CD4-positive, alpha-beta memory T cell (primary cell): ENCODE measurements around the gene SSR4. TPM values are rescaled to one million over a fixed set of nuclear protein-coding genes. Genes with fewer than 3 reads are reported as not detected.

Source experiments
- CTCF ChIA-PET: fragments of 350-600 bp; sonication (Branson Sonifier 250); formaldehyde crosslinking; loops from one replicate; lab custom pipeline; 2021; ENCODE audit warnings: inconsistent platforms; ENCODE audit not compliant: partially characterized antibody; lab: Charles Lee
- POLR2A ChIA-PET: fragments of 350-600 bp; sonication (Branson Sonifier 250); formaldehyde crosslinking; loops from one replicate; lab custom pipeline; 2021; ENCODE audit not compliant: partially characterized antibody; lab: Charles Lee
- DNase-seq, 5 donors: peaks; one replicate each; pipeline versions ENCODE4 v3.0.0 to v3.0.0-alpha.2; 2020 to 2022; ENCODE audit warnings: mixed read lengths in 1 of 5
- H3K27ac ChIP-seq: one replicate; pipeline ENCODE4 v1.7.0; 2013; ENCODE audit warnings: low read depth, low read length
- H3K27me3 ChIP-seq: 2 replicates; pipeline ENCODE4 v1.7.0; 2013; ENCODE audit warnings: mild to moderate bottlenecking, low read length, moderate library complexity; ENCODE audit not compliant: insufficient read depth
- H3K36me3 ChIP-seq: 2 replicates; pipeline ENCODE4 v1.7.0; 2013; ENCODE audit warnings: mild to moderate bottlenecking, low read length, moderate library complexity; ENCODE audit not compliant: insufficient read depth
- H3K4me1 ChIP-seq: 2 replicates; pipeline ENCODE4 v1.7.0; 2013; ENCODE audit warnings: mild to moderate bottlenecking, low read length, moderate library complexity; ENCODE audit not compliant: insufficient read depth
- H3K4me3 ChIP-seq, 2 donors: one replicate each; pipeline ENCODE4 v1.7.0; 2013; ENCODE audit warnings: low read length in 2 of 2, mild to moderate bottlenecking in 1 of 2
- H3K9me3 ChIP-seq, 2 donors: one replicate each; pipeline ENCODE4 v1.7.0; 2013; ENCODE audit warnings: low read length in 2 of 2, control low read depth in 1 of 2; ENCODE audit not compliant: control insufficient read depth in 1 of 2
- H3K27ac Mint-ChIP-seq, 7 donors: one replicate each; pipeline ENCODE4 v1.8.0; 2020 to 2021; ENCODE audit warnings: mixed read lengths in 7 of 7, mild to moderate bottlenecking in 6 of 7, inconsistent platforms in 3 of 7, moderate library complexity in 3 of 7
- H3K27me3 Mint-ChIP-seq, 2 donors: one replicate each; pipeline ENCODE4 v1.8.0; 2020 to 2021; ENCODE audit warnings: mixed read lengths in 2 of 2
- H3K36me3 Mint-ChIP-seq, 2 donors: one replicate each; pipeline ENCODE4 v1.8.0; 2020 to 2021; ENCODE audit warnings: mixed read lengths in 2 of 2, inconsistent platforms in 1 of 2, mild to moderate bottlenecking in 1 of 2
- H3K4me1 Mint-ChIP-seq, 4 donors: one replicate each; pipeline ENCODE4 v1.8.0; 2020 to 2021; ENCODE audit warnings: mixed read lengths in 4 of 4, mild to moderate bottlenecking in 1 of 4
- H3K4me3 Mint-ChIP-seq, 8 donors: one replicate each; pipeline ENCODE4 v1.8.0; 2020 to 2021; ENCODE audit warnings: mixed read lengths in 8 of 8, mild to moderate bottlenecking in 7 of 8, moderate library complexity in 6 of 8, inconsistent platforms in 3 of 8
- H3K9me3 Mint-ChIP-seq, 8 donors: one replicate each; pipeline ENCODE4 v1.8.0; 2020 to 2021; ENCODE audit warnings: mixed read lengths in 8 of 8, mild to moderate bottlenecking in 5 of 8, inconsistent platforms in 3 of 8, moderate library complexity in 1 of 8
- intact Hi-C: fragments of 100-400 bp; cut with micrococcal nuclease; formaldehyde crosslinking; loops from one replicate; pipeline ENCODE4 v1.15.1; 2023
- polyA plus RNA-seq, 2 donors: library from polyadenylated mRNA; unstranded; fragments of 300-500 nt; fragmentation: Illumina TruSeq; gene quantifications; one replicate each; pipeline ENCODE4 v1.2.3, GENCODE V29; 2021
- total RNA-seq, 2 experiments: library from RNA; stranded (reverse); gene quantifications; one replicate each; pipeline ENCODE4 v1.2.3, GENCODE V29; 2021

Gene SSR4
- total and polyA plus RNA-seq, 4 experiments from 2014 or later, result 216 to 618 (median 350) TPM

DNA sequence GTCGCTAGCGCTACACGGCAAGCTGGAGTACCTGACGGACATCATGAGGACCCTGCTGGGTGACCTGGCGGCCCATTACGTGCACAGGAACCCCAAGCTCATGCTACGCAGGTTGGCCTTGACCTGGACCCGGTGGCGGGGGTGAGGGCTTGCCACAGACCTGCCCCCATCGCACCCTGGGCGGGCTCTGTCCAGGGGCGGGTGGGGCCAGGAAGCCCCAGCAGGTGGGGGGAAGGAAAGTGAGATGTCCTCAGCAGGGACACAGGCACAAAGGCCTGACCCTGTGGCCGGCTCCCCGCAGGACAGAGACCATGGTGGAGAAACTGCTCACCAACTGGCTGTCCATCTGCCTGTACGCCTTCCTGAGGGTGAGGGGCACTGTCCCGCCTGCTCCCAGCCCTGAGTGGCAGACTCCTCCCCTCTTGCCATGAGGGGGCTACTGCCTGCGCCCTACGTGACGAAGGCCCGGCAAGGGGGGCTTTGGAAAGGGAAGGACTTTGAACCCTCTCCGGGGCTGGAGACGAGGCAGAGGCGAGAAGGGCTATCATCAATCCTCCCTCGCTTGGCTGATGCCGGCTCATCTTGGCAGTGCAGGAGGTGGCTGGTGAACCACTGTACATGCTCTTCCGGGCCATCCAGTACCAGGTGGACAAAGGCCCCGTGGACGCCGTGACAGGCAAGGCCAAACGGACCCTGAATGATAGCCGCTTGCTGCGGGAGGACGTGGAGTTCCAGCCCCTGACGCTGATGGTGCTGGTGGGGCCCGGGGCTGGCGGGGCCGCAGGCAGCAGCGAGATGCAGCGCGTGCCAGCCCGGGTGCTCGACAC is 19.0 kb upstream of the SSR4 start:
- Mint-ChIP-seq H3K9me3 (no peaks in the 10 kb centered on the region), H3K27ac (no peak overlapping the region), H3K27me3 (peaks cover 3 to 6% of the 10 kb centered on the region in 2 donors), H3K36me3 (no peaks in the 10 kb centered on the region), H3K4me3 (no peak overlapping the region), H3K4me1 (peaks cover 0 to 7% (median 4%) of the 10 kb centered on the region in 4 donors)
- Histone ChIP-seq H3K27me3 (no peaks in the 10 kb centered on the region), H3K9me3 (no peaks in the 10 kb centered on the region), H3K27ac (no peak overlapping the region), H3K36me3 (no peaks in the 10 kb centered on the region), H3K4me3 (no peak overlapping the region), H3K4me1 (no peaks in the 10 kb centered on the region)
- intact Hi-C loops, result no loop called here
- DNase-seq, result no peak
- ChIA-PET CTCF (no interaction called here), POLR2A (no interaction called here)

DNA sequence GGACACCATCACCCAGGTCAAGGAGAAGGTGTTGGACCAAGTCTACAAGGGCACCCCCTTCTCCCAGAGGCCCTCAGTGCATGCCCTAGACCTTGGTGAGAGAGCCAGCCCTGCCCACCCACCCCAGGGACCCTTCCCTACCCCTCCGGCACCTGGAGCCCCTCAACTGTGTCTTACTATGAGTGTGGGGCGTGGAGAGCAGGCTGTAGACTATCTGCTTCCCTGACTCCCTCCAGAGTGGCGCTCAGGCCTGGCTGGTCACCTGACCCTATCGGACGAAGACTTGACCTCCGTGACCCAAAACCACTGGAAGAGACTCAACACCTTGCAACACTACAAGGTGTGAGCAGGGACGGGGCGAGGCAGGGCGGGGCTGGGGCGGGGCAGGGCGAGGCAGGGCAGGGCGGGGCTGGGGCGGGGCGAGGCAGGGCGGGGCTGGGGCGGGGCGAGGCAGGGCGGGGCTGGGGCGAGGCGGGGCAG is 18.3 kb upstream of the SSR4 start:
- H3K4me1 Mint-ChIP-seq, result peaks cover 0 to 7% (median 4%) of the 10 kb centered on the region in 4 donors
- CTCF ChIA-PET, result no interaction called here

DNA sequence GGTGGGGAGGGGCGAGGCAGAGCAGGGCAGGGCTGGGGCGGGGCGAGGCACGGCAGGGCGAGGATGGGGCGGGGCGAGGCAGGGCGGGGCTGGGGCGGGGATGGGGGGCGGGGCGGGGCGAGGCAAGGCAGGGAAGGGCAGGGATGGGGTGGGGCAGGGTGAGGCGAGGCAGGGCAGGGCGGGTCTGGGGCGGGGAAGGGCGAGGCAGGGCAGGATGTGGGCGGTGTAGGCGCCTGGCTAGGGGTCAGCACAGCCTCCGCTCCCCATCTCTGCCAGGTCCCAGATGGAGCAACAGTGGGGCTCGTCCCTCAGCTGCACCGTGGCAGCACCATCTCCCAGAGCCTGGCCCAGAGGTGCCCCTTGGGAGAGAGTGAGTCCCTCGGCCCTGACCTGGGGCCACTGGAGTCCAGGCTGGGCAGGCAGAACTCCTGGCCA is 17.8 kb upstream of the SSR4 start:
- Histone ChIP-seq H3K27ac (no peak overlapping the region), H3K9me3 (no peaks in the 10 kb centered on the region), H3K36me3 (no peaks in the 10 kb centered on the region), H3K27me3 (no peaks in the 10 kb centered on the region), H3K4me1 (no peaks in the 10 kb centered on the region), H3K4me3 (no peak overlapping the region)
- CTCF ChIA-PET, result no interaction called here
- intact Hi-C loops, result no loop called here
- Mint-ChIP-seq H3K4me3 (no peak overlapping the region), H3K9me3 (no peaks in the 10 kb centered on the region), H3K27ac (no peak overlapping the region), H3K27me3 (peaks cover 3 to 6% of the 10 kb centered on the region in 2 donors), H3K36me3 (no peaks in the 10 kb centered on the region), H3K4me1 (peaks cover 0 to 7% (median 4%) of the 10 kb centered on the region in 4 donors)
- POLR2A ChIA-PET, result no interaction called here
- no peak for DNase-seq

More for the DNA sequence above, 18.3 kb upstream of the SSR4 start:
- DNase-seq, result no peak
- H3K27me3 Mint-ChIP-seq, result peaks cover 3 to 6% of the 10 kb centered on the region in 2 donors
- POLR2A ChIA-PET, result no interaction called here
- H3K9me3 Mint-ChIP-seq, result no peaks in the 10 kb centered on the region
- H3K27ac Mint-ChIP-seq, result no peak overlapping the region
- Histone ChIP-seq H3K4me1 (no peaks in the 10 kb centered on the region), H3K27ac (no peak overlapping the region), H3K27me3 (no peaks in the 10 kb centered on the region), H3K36me3 (no peaks in the 10 kb centered on the region), H3K9me3 (no peaks in the 10 kb centered on the region), H3K4me3 (no peak overlapping the region)
- no peak overlapping the region for H3K4me3 Mint-ChIP-seq
- no peaks in the 10 kb centered on the region for H3K36me3 Mint-ChIP-seq
- intact Hi-C loops, result no loop called here

DNA sequence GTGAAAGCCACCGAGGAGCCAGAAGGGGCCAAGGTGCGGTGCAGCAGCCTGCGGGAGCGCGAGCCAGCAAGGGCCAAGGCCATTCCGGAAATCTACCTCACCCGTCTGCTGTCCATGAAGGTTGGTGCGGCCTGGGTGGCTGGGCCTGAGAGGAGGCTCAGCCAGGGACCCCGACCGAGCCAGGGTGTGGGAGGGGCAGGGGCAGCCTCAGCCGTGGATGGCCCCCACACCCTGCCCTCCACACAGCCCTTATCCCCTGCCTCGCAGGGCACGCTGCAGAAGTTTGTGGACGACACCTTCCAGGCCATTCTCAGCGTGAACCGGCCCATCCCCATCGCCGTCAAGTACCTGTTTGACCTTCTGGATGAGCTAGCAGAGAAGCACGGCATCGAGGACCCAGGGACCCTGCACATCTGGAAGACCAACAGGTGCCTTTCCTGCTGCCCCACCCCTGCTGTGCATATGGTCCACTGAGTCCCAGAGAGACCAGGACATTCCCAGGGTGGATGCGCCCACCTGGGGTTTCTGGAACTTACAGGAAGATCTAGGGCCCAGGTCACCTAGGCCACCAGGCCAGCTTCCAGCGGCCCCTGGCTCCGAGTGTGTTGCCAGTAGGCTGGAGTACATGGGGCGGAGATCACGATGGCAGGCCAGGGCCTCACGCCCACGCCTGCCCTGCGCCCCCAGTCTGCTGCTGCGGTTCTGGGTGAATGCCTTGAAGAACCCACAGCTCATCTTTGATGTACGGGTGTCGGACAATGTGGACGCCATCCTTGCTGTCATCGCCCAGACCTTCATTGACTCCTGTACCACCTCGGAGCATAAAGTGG is 17.0 kb upstream of the SSR4 start:
- Mint-ChIP-seq H3K4me1 (peaks cover 0 to 7% (median 4%) of the 10 kb centered on the region in 4 donors), H3K27me3 (peaks cover 3 to 6% of the 10 kb centered on the region in 2 donors), H3K9me3 (no peaks in the 10 kb centered on the region), H3K4me3 (no peak overlapping the region), H3K27ac (no peak overlapping the region), H3K36me3 (no peaks in the 10 kb centered on the region)
- Histone ChIP-seq H3K4me3 (no peak overlapping the region), H3K9me3 (no peaks in the 10 kb centered on the region), H3K27me3 (no peaks in the 10 kb centered on the region), H3K36me3 (no peaks in the 10 kb centered on the region), H3K4me1 (no peaks in the 10 kb centered on the region), H3K27ac (no peak overlapping the region)
- CTCF ChIA-PET, result interaction anchor here (1.0 kb wide), 1 partner anchor 39 kb away, joined by 3 read pairs; no protein-coding TSS in a partner anchor
- intact Hi-C loops, result no loop called here
- POLR2A ChIA-PET, result no interaction called here
- DNase-seq, result no peak

DNA sequence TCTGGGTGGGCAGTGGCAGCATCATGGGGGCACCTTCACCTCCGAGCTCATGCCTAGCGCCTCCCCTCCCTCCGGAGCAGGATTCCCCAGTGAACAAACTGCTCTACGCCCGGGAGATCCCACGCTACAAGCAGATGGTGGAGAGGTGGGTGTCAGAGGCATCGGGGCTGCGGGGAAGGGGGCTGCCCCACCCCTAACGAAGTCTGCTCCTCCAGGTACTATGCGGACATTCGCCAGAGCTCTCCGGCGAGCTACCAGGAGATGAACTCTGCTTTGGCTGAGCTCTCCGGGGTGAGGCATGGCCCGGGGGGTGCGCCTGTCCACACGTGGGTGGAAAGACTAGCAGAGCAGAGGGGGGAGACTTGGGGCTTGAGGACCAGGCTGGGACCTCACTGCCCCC is 16.3 kb upstream of the SSR4 start:
- Mint-ChIP-seq H3K4me3 (no peak overlapping the region), H3K4me1 (peaks cover 0 to 7% (median 4%) of the 10 kb centered on the region in 4 donors), H3K36me3 (no peaks in the 10 kb centered on the region), H3K27ac (no peak overlapping the region), H3K9me3 (no peaks in the 10 kb centered on the region), H3K27me3 (peaks cover 3 to 6% of the 10 kb centered on the region in 2 donors)
- intact Hi-C loops, result no loop called here
- H3K27me3 ChIP-seq, result no peaks in the 10 kb centered on the region
- POLR2A ChIA-PET, result no interaction called here
- DNase-seq, result no peak
- H3K9me3 ChIP-seq, result no peaks in the 10 kb centered on the region
- CTCF ChIA-PET, result interaction anchor here (1.0 kb wide), 1 partner anchor 38 kb away, joined by 3 read pairs; no protein-coding TSS in a partner anchor
- no peaks in the 10 kb centered on the region for H3K36me3 ChIP-seq
- H3K4me3 ChIP-seq, result no peak overlapping the region
- no peak overlapping the region for H3K27ac ChIP-seq
- no peaks in the 10 kb centered on the region for H3K4me1 ChIP-seq

DNA sequence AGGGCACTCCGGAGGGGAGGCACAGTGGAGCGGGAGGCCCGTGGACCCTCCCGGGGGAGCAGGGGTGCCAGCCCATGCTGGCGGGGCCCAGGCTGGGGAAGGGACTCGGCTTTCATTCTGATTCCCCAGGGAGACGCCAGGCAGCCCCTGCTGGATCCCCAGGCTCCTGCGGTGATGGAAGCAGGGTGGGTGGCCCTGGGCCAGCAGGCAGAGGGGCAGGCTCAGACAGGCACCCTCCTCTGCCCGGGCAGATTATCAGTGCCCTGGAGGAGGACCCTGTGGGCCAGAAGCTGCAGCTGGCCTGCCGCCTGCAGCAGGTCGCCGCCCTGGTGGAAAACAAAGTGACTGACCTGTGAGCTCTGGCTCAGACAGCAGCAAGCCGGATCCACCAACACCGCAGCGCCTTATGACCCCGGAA is 15.8 kb upstream of the SSR4 start:
- CTCF ChIA-PET, result no interaction called here
- DNase-seq, result no peak
- no peaks in the 10 kb centered on the region for H3K9me3 Mint-ChIP-seq
- peaks cover 3 to 6% of the 10 kb centered on the region in 2 donors for H3K27me3 Mint-ChIP-seq
- no peak overlapping the region for H3K27ac Mint-ChIP-seq
- Histone ChIP-seq H3K27ac (no peak overlapping the region), H3K4me1 (no peaks in the 10 kb centered on the region), H3K36me3 (no peaks in the 10 kb centered on the region), H3K27me3 (no peaks in the 10 kb centered on the region), H3K4me3 (no peak overlapping the region), H3K9me3 (no peaks in the 10 kb centered on the region)
- peaks cover 0 to 7% (median 4%) of the 10 kb centered on the region in 4 donors for H3K4me1 Mint-ChIP-seq
- POLR2A ChIA-PET, result no interaction called here
- H3K36me3 Mint-ChIP-seq, result no peaks in the 10 kb centered on the region
- intact Hi-C loops, result no loop called here
- H3K4me3 Mint-ChIP-seq, result no peak overlapping the region
